HEK293 (cell line): Measurements from ENCODE around the gene MYLK2.

Source experiments
- ZBTB7A ChIP-seq: fragments of 450-650 bp; formaldehyde crosslinking; IDR thresholded peaks from 2 replicates; pipeline ENCODE4 v1.5.1; 2016; ENCODE audit warnings: low read depth, missing biosample characterization, missing genetic modification characterization
- ZEB2 ChIP-seq: fragments of 450-650 bp; formaldehyde crosslinking; IDR thresholded peaks from 2 replicates; pipeline ENCODE4 v1.5.1; 2016; ENCODE audit warnings: missing biosample characterization, missing genetic modification characterization
- ZNF366 ChIP-seq: fragments of 450-650 bp; formaldehyde crosslinking; conservative IDR thresholded peaks from 2 replicates; pipeline ENCODE4 v1.5.1; 2016; ENCODE audit warnings: missing biosample characterization, missing genetic modification characterization
- ZNF768 ChIP-seq: fragments of 450-650 bp; formaldehyde crosslinking; IDR thresholded peaks from 2 replicates; pipeline ENCODE4 v1.5.1; 2018; ENCODE audit warnings: missing biosample characterization, mild to moderate bottlenecking, missing genetic modification characterization
- TF ChIP-seq, protein P1 (sequence below): fragments of 450-650 bp; formaldehyde crosslinking; IDR thresholded peaks from 2 replicates; pipeline ENCODE4 v1.5.1; 2017; ENCODE audit warnings: missing biosample characterization, mild to moderate bottlenecking, missing genetic modification characterization, moderate library complexity
- TF ChIP-seq, protein P2 (sequence below): fragments of 450-650 bp; formaldehyde crosslinking; IDR thresholded peaks from 2 replicates; pipeline ENCODE4 v1.5.1; 2016; ENCODE audit warnings: missing biosample characterization, missing genetic modification characterization
- TF ChIP-seq, protein P3 (sequence below): fragments of 450-650 bp; formaldehyde crosslinking; IDR thresholded peaks from 2 replicates; pipeline ENCODE4 v1.5.1; 2016; ENCODE audit warnings: missing biosample characterization, missing genetic modification characterization

- TF ChIP-seq, protein P1, sequence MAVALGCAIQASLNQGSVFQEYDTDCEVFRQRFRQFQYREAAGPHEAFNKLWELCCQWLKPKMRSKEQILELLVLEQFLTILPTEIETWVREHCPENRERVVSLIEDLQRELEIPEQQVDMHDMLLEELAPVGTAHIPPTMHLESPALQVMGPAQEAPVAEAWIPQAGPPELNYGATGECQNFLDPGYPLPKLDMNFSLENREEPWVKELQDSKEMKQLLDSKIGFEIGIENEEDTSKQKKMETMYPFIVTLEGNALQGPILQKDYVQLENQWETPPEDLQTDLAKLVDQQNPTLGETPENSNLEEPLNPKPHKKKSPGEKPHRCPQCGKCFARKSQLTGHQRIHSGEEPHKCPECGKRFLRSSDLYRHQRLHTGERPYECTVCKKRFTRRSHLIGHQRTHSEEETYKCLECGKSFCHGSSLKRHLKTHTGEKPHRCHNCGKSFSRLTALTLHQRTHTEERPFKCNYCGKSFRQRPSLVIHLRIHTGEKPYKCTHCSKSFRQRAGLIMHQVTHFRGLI: no peak
- TF ChIP-seq ZNF768 (tag by site-specific recombination): no peak
- TF ChIP-seq, protein P2, sequence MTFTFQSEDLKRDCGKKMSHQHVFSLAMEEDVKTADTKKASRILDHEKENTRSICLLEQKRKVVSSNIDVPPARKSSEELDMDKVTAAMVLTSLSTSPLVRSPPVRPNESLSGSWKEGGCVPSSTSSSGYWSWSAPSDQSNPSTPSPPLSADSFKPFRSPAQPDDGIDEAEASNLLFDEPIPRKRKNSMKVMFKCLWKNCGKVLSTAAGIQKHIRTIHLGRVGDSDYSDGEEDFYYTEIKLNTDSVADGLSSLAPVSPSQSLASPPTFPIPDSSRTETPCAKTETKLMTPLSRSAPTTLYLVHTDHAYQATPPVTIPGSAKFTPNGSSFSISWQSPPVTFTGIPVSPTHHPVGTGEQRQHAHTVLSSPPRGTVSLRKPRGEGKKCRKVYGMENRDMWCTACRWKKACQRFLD (tag by site-specific recombination): no peak
- TF ChIP-seq ZNF366 (tag by site-specific recombination): no peak
- no peak for TF ChIP-seq ZBTB7A (tag by site-specific recombination)
- TF ChIP-seq, protein P3, sequence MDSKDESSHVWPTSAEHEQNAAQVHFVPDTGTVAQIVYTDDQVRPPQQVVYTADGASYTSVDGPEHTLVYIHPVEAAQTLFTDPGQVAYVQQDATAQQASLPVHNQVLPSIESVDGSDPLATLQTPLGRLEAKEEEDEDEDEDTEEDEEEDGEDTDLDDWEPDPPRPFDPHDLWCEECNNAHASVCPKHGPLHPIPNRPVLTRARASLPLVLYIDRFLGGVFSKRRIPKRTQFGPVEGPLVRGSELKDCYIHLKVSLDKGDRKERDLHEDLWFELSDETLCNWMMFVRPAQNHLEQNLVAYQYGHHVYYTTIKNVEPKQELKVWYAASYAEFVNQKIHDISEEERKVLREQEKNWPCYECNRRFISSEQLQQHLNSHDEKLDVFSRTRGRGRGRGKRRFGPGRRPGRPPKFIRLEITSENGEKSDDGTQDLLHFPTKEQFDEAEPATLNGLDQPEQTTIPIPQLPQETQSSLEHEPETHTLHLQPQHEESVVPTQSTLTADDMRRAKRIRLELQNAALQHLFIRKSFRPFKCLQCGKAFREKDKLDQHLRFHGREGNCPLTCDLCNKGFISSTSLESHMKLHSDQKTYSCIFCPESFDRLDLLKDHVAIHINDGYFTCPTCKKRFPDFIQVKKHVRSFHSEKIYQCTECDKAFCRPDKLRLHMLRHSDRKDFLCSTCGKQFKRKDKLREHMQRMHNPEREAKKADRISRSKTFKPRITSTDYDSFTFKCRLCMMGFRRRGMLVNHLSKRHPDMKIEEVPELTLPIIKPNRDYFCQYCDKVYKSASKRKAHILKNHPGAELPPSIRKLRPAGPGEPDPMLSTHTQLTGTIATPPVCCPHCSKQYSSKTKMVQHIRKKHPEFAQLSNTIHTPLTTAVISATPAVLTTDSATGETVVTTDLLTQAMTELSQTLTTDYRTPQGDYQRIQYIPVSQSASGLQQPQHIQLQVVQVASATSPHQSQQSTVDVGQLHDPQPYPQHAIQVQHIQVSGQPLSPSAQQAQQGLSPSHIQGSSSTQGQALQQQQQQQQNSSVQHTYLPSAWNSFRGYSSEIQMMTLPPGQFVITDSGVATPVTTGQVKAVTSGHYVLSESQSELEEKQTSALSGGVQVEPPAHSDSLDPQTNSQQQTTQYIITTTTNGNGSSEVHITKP (tag by site-specific recombination): no peak
- TF ChIP-seq ZEB2 (tag by site-specific recombination): no peak
These were observed 714 bp upstream of the MYLK2 start for GRCh38 chr20:31818376-31818908.
